ENCODE results near the gene TMEM131L. TPM values are rescaled to one million over a fixed set of nuclear protein-coding genes. Genes with fewer than 3 reads are reported as not detected.

TMEM131L gene
- polyA plus RNA-seq, 1 experiment = 6.0 TPM

GRCh38 chr4:153427363-153428071 lies 38.6 kb upstream of the TMEM131L start:
- TF ChIP-seq, protein P1, sequence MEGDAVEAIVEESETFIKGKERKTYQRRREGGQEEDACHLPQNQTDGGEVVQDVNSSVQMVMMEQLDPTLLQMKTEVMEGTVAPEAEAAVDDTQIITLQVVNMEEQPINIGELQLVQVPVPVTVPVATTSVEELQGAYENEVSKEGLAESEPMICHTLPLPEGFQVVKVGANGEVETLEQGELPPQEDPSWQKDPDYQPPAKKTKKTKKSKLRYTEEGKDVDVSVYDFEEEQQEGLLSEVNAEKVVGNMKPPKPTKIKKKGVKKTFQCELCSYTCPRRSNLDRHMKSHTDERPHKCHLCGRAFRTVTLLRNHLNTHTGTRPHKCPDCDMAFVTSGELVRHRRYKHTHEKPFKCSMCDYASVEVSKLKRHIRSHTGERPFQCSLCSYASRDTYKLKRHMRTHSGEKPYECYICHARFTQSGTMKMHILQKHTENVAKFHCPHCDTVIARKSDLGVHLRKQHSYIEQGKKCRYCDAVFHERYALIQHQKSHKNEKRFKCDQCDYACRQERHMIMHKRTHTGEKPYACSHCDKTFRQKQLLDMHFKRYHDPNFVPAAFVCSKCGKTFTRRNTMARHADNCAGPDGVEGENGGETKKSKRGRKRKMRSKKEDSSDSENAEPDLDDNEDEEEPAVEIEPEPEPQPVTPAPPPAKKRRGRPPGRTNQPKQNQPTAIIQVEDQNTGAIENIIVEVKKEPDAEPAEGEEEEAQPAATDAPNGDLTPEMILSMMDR (IDR thresholded peaks at IDR 0.05; ENCODE audit: insufficient read depth, low read depth, low read length) = no peak
- no peaks in the 10 kb centered on the region for H3K36me3 ChIP-seq (ENCODE audit: control insufficient read depth, insufficient read depth, low read length)
- no peak for DNase-seq (ENCODE audit: low read depth)
- POLR2A ChIA-PET = no interaction called here
- H3K27me3 ChIP-seq (ENCODE audit: control insufficient read depth, insufficient read depth, low read length) = no peaks in the 10 kb centered on the region
- no peak overlapping the region for H3K4me3 ChIP-seq (ENCODE audit: low read depth, low read length)
- CTCF ChIA-PET = interaction anchor here (1.0 to 1.1 kb wide), 2 partner anchors 9 to 17 kb away, joined by 3 read pairs; no protein-coding TSS in a partner anchor

- CTCF ChIA-PET = interaction anchor here (1.0 to 1.8 kb wide), 2 partner anchors 18 to 145 kb away, joined by 3 to 6 read pairs; no protein-coding TSS in a partner anchor
Observed at GRCh38 chr4:153428941-153429475, 37.2 kb upstream of the TMEM131L start.

GRCh38 chr4:153432965-153433753 lies 33.0 kb upstream of the TMEM131L start:
- ChIA-PET POLR2A (no interaction called here), CTCF (interaction anchor here (0.6 to 1.5 kb wide), 9 partner anchors 9 to 216 kb away, joined by 3 to 6 read pairs (median 4); partner anchors contain the start of gene TMEM131L)
- Histone ChIP-seq H3K27me3 (ENCODE audit: control insufficient read depth, insufficient read depth, low read length) (no peaks in the 10 kb centered on the region), H3K4me3 (ENCODE audit: low read depth, low read length) (no peak overlapping the region), H3K36me3 (ENCODE audit: control insufficient read depth, insufficient read depth, low read length) (no peaks in the 10 kb centered on the region)
- TF ChIP-seq, protein P1 (IDR thresholded peaks at IDR 0.05; ENCODE audit: insufficient read depth, low read depth, low read length) = peak; percentile 45
- DNase-seq (ENCODE audit: low read depth) = no peak

More at GRCh38 chr4:153428941-153429475, 37.2 kb upstream of the TMEM131L start:
- no peak overlapping the region for H3K4me3 ChIP-seq (ENCODE audit: low read depth, low read length)
- H3K36me3 ChIP-seq (ENCODE audit: control insufficient read depth, insufficient read depth, low read length) = no peaks in the 10 kb centered on the region
- no peaks in the 10 kb centered on the region for H3K27me3 ChIP-seq (ENCODE audit: control insufficient read depth, insufficient read depth, low read length)
- DNase-seq (ENCODE audit: low read depth) = no peak
- TF ChIP-seq, protein P1 (IDR thresholded peaks at IDR 0.05; ENCODE audit: insufficient read depth, low read depth, low read length) = no peak
- POLR2A ChIA-PET = no interaction called here

- DNase-seq (ENCODE audit: low read depth) = no peak
- Histone ChIP-seq H3K36me3 (ENCODE audit: control insufficient read depth, insufficient read depth, low read length) (no peaks in the 10 kb centered on the region), H3K4me3 (ENCODE audit: low read depth, low read length) (no peak overlapping the region), H3K27me3 (ENCODE audit: control insufficient read depth, insufficient read depth, low read length) (no peaks in the 10 kb centered on the region)
- ChIA-PET POLR2A (no interaction called here), CTCF (interaction anchor here (1.3 to 1.5 kb wide), 2 partner anchors 34 to 141 kb away, joined by 5 to 6 read pairs; no protein-coding TSS in a partner anchor)
- TF ChIP-seq, protein P1 (IDR thresholded peaks at IDR 0.05; ENCODE audit: insufficient read depth, low read depth, low read length) = no peak
Observed at GRCh38 chr4:153433754-153434105, 32.4 kb upstream of the TMEM131L start.

- ChIA-PET POLR2A (no interaction called here), CTCF (no interaction called here)
- Histone ChIP-seq H3K36me3 (ENCODE audit: control insufficient read depth, insufficient read depth, low read length) (no peaks in the 10 kb centered on the region), H3K27me3 (ENCODE audit: control insufficient read depth, insufficient read depth, low read length) (no peaks in the 10 kb centered on the region), H3K4me3 (ENCODE audit: low read depth, low read length) (no peak overlapping the region)
- no peak for DNase-seq (ENCODE audit: low read depth)
- TF ChIP-seq, protein P1 (IDR thresholded peaks at IDR 0.05; ENCODE audit: insufficient read depth, low read depth, low read length) = no peak
Observed at GRCh38 chr4:153434190-153434589, 32.0 kb upstream of the TMEM131L start.
